IMR-90 (cell line): Measurements from ENCODE around the gene COPA. TPM values are rescaled to one million over a fixed set of nuclear protein-coding genes. Genes with fewer than 3 reads are reported as not detected.
"Not testable (repeated sequence)": the region's sequence is repeated elsewhere in the genome, so short reads cannot be mapped to it uniquely, and the experiment has no call there.

Source experiments
- ATAC-seq: fragments of 200-7000 bp; cut with Tn5 transposase; 2 replicates; pipeline ENCODE4 v1.9.1; 2020; ENCODE audit warnings: low read depth, mild to moderate bottlenecking, moderate library complexity
- BruUV-seq: library from RNA; stranded (reverse); fragments of 400-500 nt; replicated peaks from 2 replicates; lab custom pipeline; 2021; lab: Mats Ljungman, UMichigan
- CTCF ChIA-PET: fragments of 300-600 bp; formaldehyde crosslinking; extraction: SDS; loops from one replicate; lab custom pipeline; 2021; ENCODE audit warnings: antibody characterized with exemption; lab: Yijun Ruan, JAX
- POLR2A ChIA-PET: fragments of 300-600 bp; sonication (Branson Sonifier 250); formaldehyde crosslinking; loops from one replicate; lab custom pipeline; 2022; ENCODE audit warnings: antibody characterized with exemption; ENCODE audit not compliant: unreplicated experiment; lab: Charles Lee
- DNase-seq: peaks from one replicate; pipeline ENCODE4 v3.0.0; 2013
- H2AFZ ChIP-seq: replicated peaks from 2 replicates; pipeline ENCODE3; 2013; ENCODE audit warnings: low read length, mild to moderate bottlenecking; ENCODE audit not compliant: poor library complexity
- H2AK5ac ChIP-seq: 2 replicates; pipeline ENCODE4 v1.6.1; 2013; ENCODE audit warnings: low read depth, low read length, inconsistent platforms
- H2AK9ac ChIP-seq: replicated peaks from 2 replicates; pipeline ENCODE3; 2013; ENCODE audit warnings: mild to moderate bottlenecking, low read depth, low read length, moderate library complexity; ENCODE audit not compliant: poor library complexity
- H2BK120ac ChIP-seq: 2 replicates; pipeline ENCODE4 v1.6.1; 2013; ENCODE audit warnings: low read depth, low read length, inconsistent platforms
- H2BK15ac ChIP-seq: 3 replicates; pipeline ENCODE4 v1.6.1; 2013; ENCODE audit warnings: low read depth, low read length, inconsistent platforms
- H2BK20ac ChIP-seq: 2 replicates; pipeline ENCODE4 v1.6.1; 2013; ENCODE audit warnings: low read depth, mild to moderate bottlenecking, inconsistent platforms, low read length, moderate library complexity
- H2BK5ac ChIP-seq: 2 replicates; pipeline ENCODE4 v1.6.1; 2013; ENCODE audit warnings: mild to moderate bottlenecking, low read depth, low read length, inconsistent platforms; ENCODE audit not compliant: poor library complexity, severe bottlenecking
- H3K14ac ChIP-seq: replicated peaks from 2 replicates; pipeline ENCODE4 v1.6.1; 2013; ENCODE audit warnings: low read depth, low read length, inconsistent platforms
- H3K18ac ChIP-seq: 2 replicates; pipeline ENCODE4 v1.6.1; 2013; ENCODE audit warnings: low read depth, low read length, control low read depth
- H3K23ac ChIP-seq: 2 replicates; pipeline ENCODE4 v1.6.1; 2013; ENCODE audit warnings: low read depth, low read length, inconsistent platforms
- H3K27ac ChIP-seq: 2 replicates; pipeline ENCODE4 v1.5.1; 2013; ENCODE audit warnings: mild to moderate bottlenecking, control low read depth, low read length; ENCODE audit not compliant: insufficient read depth
- H3K27me3 ChIP-seq: 2 replicates; pipeline ENCODE4 v1.6.1; 2013; ENCODE audit warnings: low read length; ENCODE audit not compliant: control insufficient read depth, insufficient read depth
- H3K36me3 ChIP-seq: 2 replicates; pipeline ENCODE4 v1.6.1; 2013; ENCODE audit warnings: low read length, mixed read lengths; ENCODE audit not compliant: control insufficient read depth, insufficient read depth
- H3K4ac ChIP-seq: 2 replicates; pipeline ENCODE4 v1.6.1; 2013; ENCODE audit warnings: low read depth, low read length, inconsistent platforms
- H3K4me1 ChIP-seq: 2 replicates; pipeline ENCODE4 v1.6.1; 2013; ENCODE audit warnings: low read length, mixed read lengths; ENCODE audit not compliant: control insufficient read depth, insufficient read depth
- H3K4me2 ChIP-seq: 2 replicates; pipeline ENCODE4 v1.6.1; 2013; ENCODE audit warnings: low read depth, mild to moderate bottlenecking, control low read depth, low read length, moderate library complexity
- H3K4me3 ChIP-seq: 2 replicates; pipeline ENCODE4 v1.5.1; 2013; ENCODE audit warnings: low read depth, mild to moderate bottlenecking, control low read depth, low read length, moderate library complexity; ENCODE audit not compliant: insufficient read depth
- H3K56ac ChIP-seq: 2 replicates; pipeline ENCODE4 v1.6.1; 2013; ENCODE audit warnings: low read length, inconsistent platforms; ENCODE audit not compliant: insufficient read depth; ENCODE audit errors: extremely low read depth
- H3K79me1 ChIP-seq, 2 experiments: 2 replicates each; pipeline ENCODE4 v1.6.1; 2013; ENCODE audit warnings: low read length in 2 of 2, inconsistent platforms in 1 of 2, low read depth in 1 of 2
- H3K9ac ChIP-seq: 2 replicates; pipeline ENCODE4 v1.6.1; 2013; ENCODE audit warnings: low read depth, low read length, control low read depth
- H3K9me1 ChIP-seq: 2 replicates; pipeline ENCODE4 v1.6.1; 2013; ENCODE audit warnings: low read length, inconsistent platforms; ENCODE audit not compliant: insufficient read depth
- H3K9me3 ChIP-seq: 2 replicates; pipeline ENCODE4 v1.6.1; 2013; ENCODE audit warnings: low read length; ENCODE audit not compliant: control insufficient read depth, insufficient read depth
- H4K20me1 ChIP-seq: 2 replicates; pipeline ENCODE4 v1.6.1; 2013; ENCODE audit warnings: low read length, inconsistent platforms; ENCODE audit not compliant: insufficient read depth
- H4K5ac ChIP-seq: 2 replicates; pipeline ENCODE4 v1.6.1; 2013; ENCODE audit warnings: mild to moderate bottlenecking, low read depth, low read length, control low read depth
- H4K8ac ChIP-seq, 2 experiments: 2 replicates each; pipeline ENCODE4 v1.6.1; 2013; ENCODE audit warnings: low read depth in 2 of 2, low read length in 2 of 2, control low read depth in 1 of 2, inconsistent platforms in 1 of 2
- H4K91ac ChIP-seq: 2 replicates; pipeline ENCODE4 v1.6.1; 2013; ENCODE audit warnings: low read depth, low read length, inconsistent platforms; ENCODE audit not compliant: insufficient read depth
- CTCF ChIP-seq: conservative IDR thresholded peaks from 2 replicates; pipeline ENCODE4 v1.5.1; 2012; ENCODE audit warnings: mild to moderate bottlenecking, low read depth, low read length, improper control_type of control experiment
- USF2 ChIP-seq: fragments of 150-350 bp; IDR thresholded peaks from 2 replicates; pipeline ENCODE4 v1.6.1; 2017; ENCODE audit warnings: mild to moderate bottlenecking, antibody characterized with exemption, low read length, low read depth
- WGBS, 2 experiments: methylation state at CpG; one replicate each; pipeline versions ENCODE4 v1.1.5 to v1.1.7; 2013; ENCODE audit warnings: missing lambda C conversion rate in 2 of 2; ENCODE audit not compliant: insufficient read length in 1 of 2; ENCODE audit errors: extremely low coverage in 2 of 2; 5-methylcytosine and 5-hydroxymethylcytosine counted together
- dilution Hi-C: fragments of 300-500 bp; cut with HindIII; formaldehyde crosslinking; loops from one replicate; pipeline ENCODE4 v1.14.3; 2018; ENCODE audit warnings: low sequenced_read_pairs; ENCODE audit not compliant: unreplicated experiment
- in situ Hi-C: fragments of 300-500 bp; cut with MboI; formaldehyde crosslinking; loops from 3 replicates; pipeline ENCODE4 v1.14.3; 2019; ENCODE audit warnings: low sequenced_read_pairs, inconsistent platforms, mixed read lengths
- intact Hi-C: fragments of 100-400 bp; cut with micrococcal nuclease; formaldehyde crosslinking; loops from 2 replicates; pipeline ENCODE4 v1.10.0; 2022
- polyA plus RNA-seq, 3 experiments: library from polyadenylated mRNA; depleted of rRNA; stranded (reverse); fragments of >200 nt; gene quantifications; 2 replicates each; pipeline ENCODE4 v1.2.3, GENCODE V29; 2012; ENCODE audit warnings: low replicate concordance in 1 of 3
- total RNA-seq: library from RNA; depleted of rRNA; stranded (reverse); fragments of >200 nt; gene quantifications from 2 replicates; pipeline ENCODE4 v1.2.3, GENCODE V29; 2012

The COPA gene
- total and polyA plus RNA-seq, 2 of the 4 experiments (the other 2 are of a cell fraction): 204 to 436 TPM

- no peak for TF ChIP-seq CTCF
- no peak for TF ChIP-seq USF2
Observed at GRCh38 chr1:160342953-160343869, at the start of gene COPA, which contains the start of gene NCSTN (continued).

- ATAC-seq, H3K4me1 ChIP-seq, DNase-seq, H3K4me3 ChIP-seq, H3K27me3 ChIP-seq, H3K79me1 ChIP-seq, H3K4ac ChIP-seq, intact Hi-C loops, H2BK15ac ChIP-seq, H3K18ac ChIP-seq, in situ Hi-C loops, H2AK5ac ChIP-seq, H2BK120ac ChIP-seq, H4K91ac ChIP-seq, H2BK5ac ChIP-seq, H3K14ac ChIP-seq, H3K4me2 ChIP-seq, H4K8ac ChIP-seq, H3K9me1 ChIP-seq, dilution Hi-C loops, H4K20me1 ChIP-seq, H3K27ac ChIP-seq, CTCF ChIA-PET, H4K5ac ChIP-seq, H2AFZ ChIP-seq, H3K36me3 ChIP-seq, BruUV-seq, H3K9me3 ChIP-seq, H3K56ac ChIP-seq, H2BK20ac ChIP-seq, H3K9ac ChIP-seq, H2AK9ac ChIP-seq, H3K23ac ChIP-seq, POLR2A ChIA-PET: not testable (repeated sequence)
- no CpG with 5 or more reads among the region's 4 CpGs for WGBS, 2 experiments
Observed at GRCh38 chr1:160388406-160388805, 45.4 kb upstream of the COPA start.
